GM18499 (cell line): ENCODE data around the gene RAB11FIP4.
"Not testable (repeated sequence)": the region's sequence is repeated elsewhere in the genome, so short reads cannot be mapped to it uniquely, and the experiment has no call there.

Experiments used
- ATAC-seq: cut with Tn5 transposase; IDR thresholded peaks from one replicate; pipeline ENCODE4 v1.9.1; 2021; ENCODE audit warnings: moderate number of reproducible peaks; ENCODE audit not compliant: insufficient read depth, unreplicated experiment

Gene RAB11FIP4

GRCh38 chr17:31391496-31391949 is at the start of gene RAB11FIP4:
Gene RAB11FIP4 (plus strand): TSS chr17:31391675. CDS start chr17:31391853, 178 bp downstream.
- no peak for ATAC-seq

GRCh38 chr17:31345191-31345747 is 46.2 kb upstream of the RAB11FIP4 start:
- ATAC-seq, result not testable (repeated sequence)

GRCh38 chr17:31349454-31349853 is 42.0 kb upstream of the RAB11FIP4 start:
- ATAC-seq, result no peak

GRCh38 chr17:31355935-31356334 is 35.5 kb upstream of the RAB11FIP4 start:
- ATAC-seq, result no peak

GRCh38 chr17:31357091-31357490 is 34.4 kb upstream of the RAB11FIP4 start:
- ATAC-seq, result no peak

- no peak for ATAC-seq
These were observed 33.6 kb upstream of the RAB11FIP4 start for GRCh38 chr17:31357839-31358394.

- ATAC-seq, result no peak
These were observed 27.5 kb upstream of the RAB11FIP4 start for GRCh38 chr17:31364012-31364411.

- no peak for ATAC-seq
These were observed 25.4 kb upstream of the RAB11FIP4 start for GRCh38 chr17:31366088-31366487.

GRCh38 chr17:31369266-31369665 is 22.2 kb upstream of the RAB11FIP4 start:
- no peak for ATAC-seq

- no peak for ATAC-seq
These were observed 19.9 kb upstream of the RAB11FIP4 start for GRCh38 chr17:31371511-31372097.

GRCh38 chr17:31373150-31374093 is 18.1 kb upstream of the RAB11FIP4 start:
- ATAC-seq, result no peak

GRCh38 chr17:31374094-31374447 is 17.4 kb upstream of the RAB11FIP4 start:
- no peak for ATAC-seq

GRCh38 chr17:31374503-31374902 is 17.0 kb upstream of the RAB11FIP4 start:
- no peak for ATAC-seq

GRCh38 chr17:31378638-31379037 is 12.8 kb upstream of the RAB11FIP4 start:
- no peak for ATAC-seq

- no peak for ATAC-seq
These were observed 11.8 kb upstream of the RAB11FIP4 start for GRCh38 chr17:31379597-31380205.

GRCh38 chr17:31381165-31381668 is 10.3 kb upstream of the RAB11FIP4 start:
- ATAC-seq, result no peak

- ATAC-seq, result not testable (repeated sequence)
These were observed 8.7 kb upstream of the RAB11FIP4 start for GRCh38 chr17:31382668-31383275.

- not testable (repeated sequence) for ATAC-seq
These were observed 8.0 kb upstream of the RAB11FIP4 start for GRCh38 chr17:31383488-31383887.

- ATAC-seq, result no peak
These were observed 5.8 kb upstream of the RAB11FIP4 start for GRCh38 chr17:31385428-31386285.
